Measurements from ENCODE around the gene PDE3A.

Gene PDE3A

DNA sequence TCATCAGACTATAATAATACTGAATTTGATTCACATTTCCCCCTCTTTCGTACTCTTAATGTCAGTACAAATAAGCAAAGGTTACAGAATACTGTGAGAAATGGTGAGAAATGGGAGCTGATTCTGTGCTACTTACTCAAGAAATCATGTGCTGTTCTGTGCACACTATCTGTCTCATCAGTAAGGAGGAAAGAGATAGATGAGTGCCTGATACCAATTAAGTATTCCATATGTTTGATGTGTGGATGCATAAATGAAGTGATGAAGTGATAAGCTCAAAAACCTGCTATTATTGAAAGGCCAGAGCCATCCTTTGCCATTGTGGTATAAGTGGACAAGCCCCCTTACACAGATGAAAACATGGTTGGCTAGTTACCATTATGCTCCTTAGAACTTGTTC is 127.7 kb downstream of the PDE3A start:
- DNase-seq (ENCODE audit: low read depth) = no peak

DNA sequence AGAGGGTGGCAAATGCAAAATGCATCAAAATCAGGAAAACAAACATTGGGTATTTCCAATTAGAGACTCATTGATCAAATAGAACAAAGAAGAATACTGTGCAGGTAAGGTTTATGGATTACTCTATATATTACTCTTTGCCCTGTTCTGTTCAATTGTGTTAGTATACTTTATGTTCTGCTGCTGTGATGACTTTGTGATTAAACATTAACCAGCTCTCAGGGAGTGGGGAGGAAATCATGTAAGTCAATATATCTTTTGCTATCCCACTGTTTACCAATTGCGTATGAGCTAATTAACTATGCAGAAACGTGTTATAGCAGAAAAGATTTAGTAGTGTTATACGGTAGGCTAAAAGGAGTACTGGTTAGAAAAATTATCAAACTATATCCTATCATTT is 129.4 kb downstream of the PDE3A start:
- no peak for DNase-seq (ENCODE audit: low read depth)

GRCh38 chr12:20501958-20502357 is 133.6 kb downstream of the PDE3A start:
- no peak for DNase-seq (ENCODE audit: low read depth)

- no peak for DNase-seq (ENCODE audit: low read depth)
These were observed 135.5 kb downstream of the PDE3A start for GRCh38 chr12:20503858-20504257.

- DNase-seq (ENCODE audit: low read depth) = no peak
These were observed 136.7 kb downstream of the PDE3A start for GRCh38 chr12:20505056-20505455.

DNA sequence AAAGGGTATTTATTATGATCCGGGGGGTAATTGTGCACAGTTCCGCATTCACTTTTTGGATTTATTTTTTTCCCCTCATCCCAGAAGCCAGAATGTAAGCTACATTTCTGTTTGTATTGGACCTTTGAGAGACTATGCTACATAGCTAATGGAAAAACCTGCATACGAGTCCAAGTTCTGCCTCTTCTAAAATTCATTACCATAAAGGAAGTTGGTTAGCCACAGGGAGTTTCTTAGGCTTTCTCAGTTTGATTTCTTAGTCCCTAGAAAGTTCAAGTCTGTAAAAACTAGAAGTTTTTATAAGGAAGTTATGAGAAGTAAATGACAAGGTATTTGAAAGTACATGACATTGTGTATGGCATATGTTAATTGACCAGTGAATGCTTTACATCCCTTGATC is 138.7 kb downstream of the PDE3A start:
- no peak for DNase-seq (ENCODE audit: low read depth)

GRCh38 chr12:20507711-20508110 is 139.4 kb downstream of the PDE3A start:
- no peak for DNase-seq (ENCODE audit: low read depth)

- DNase-seq (ENCODE audit: low read depth) = no peak
These were observed 140.0 kb downstream of the PDE3A start for GRCh38 chr12:20508359-20508758.

DNA sequence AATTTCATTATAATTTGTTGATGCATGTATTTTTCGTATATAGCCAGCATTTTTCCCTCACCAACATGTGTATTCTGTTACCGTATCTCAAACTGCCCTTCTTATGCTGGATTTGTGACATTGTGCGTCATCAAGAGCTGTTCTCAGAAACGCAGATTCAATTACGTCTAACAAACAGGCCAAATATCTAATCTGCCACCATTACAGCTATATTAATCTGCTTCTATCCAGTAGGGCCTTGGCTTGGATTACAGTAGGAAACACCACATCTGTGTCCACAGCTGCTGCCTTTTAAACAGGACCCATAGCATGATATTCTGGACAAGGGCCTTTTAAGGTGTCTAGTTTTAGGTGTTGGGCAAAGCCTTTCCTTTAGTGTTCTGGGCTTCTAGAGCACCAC is 140.6 kb downstream of the PDE3A start:
- DNase-seq (ENCODE audit: low read depth) = no peak

- no peak for DNase-seq (ENCODE audit: low read depth)
These were observed 142.5 kb downstream of the PDE3A start for GRCh38 chr12:20510811-20511210.

GRCh38 chr12:20513189-20513588 is 144.9 kb downstream of the PDE3A start:
- DNase-seq (ENCODE audit: low read depth) = no peak

DNA sequence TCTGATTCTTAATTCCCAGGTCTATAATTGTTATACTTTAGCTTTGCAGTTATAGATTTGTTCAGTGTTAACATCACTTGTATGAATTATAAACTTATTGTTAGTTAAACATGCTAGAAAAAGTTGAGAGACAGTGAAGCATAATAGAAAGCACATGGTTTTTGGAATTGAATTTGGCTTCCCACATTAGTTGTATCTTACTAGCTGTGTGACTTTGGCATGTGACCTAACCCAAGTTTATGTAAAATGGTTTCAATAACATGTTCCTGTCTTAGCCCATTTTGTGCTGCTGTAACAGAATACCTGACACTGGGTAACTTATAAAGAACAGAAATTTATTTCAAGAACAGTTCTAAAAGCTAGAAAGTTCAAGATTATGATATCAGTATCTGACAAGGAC is 146.3 kb downstream of the PDE3A start:
- no peak for DNase-seq (ENCODE audit: low read depth)

DNA sequence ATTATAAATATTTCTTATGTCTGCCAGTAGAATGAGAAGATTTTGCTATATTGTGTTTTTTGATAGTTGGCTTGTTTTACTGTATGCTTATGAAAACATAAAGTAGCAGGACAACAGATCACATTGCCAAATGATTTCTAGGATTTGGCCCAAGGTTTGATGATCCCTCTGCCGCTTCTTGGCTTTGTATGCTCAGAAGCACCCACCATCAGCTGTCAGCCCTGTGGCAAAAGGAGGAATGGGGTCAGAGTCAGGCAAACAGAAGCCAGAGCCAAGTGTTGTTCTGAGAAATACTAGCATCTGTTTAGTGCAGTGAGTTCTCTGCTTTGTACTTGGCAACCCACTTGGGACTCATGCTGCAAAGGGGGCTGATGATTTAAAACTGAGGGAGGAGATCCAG is 152.2 kb downstream of the PDE3A start:
- DNase-seq (ENCODE audit: low read depth) = no peak

DNA sequence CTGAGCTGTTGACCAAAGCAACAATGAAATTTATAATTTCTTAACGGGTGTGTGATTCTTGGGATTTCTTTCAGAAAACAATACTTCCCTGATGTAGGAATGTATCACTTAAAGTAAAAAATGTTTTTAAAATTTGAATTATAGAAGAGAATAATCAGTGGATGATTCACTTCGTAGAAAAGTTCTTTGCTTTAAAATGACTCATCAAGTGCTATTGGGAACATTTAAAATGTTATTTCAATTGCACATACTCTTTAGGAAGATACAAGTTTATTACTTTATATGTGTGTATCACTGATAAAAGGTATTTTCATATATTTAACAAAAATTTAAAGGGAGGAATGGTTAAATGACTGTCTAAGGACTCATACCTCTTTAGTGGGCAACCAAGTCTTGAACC is 155.3 kb downstream of the PDE3A start:
- DNase-seq (ENCODE audit: low read depth) = no peak

- DNase-seq (ENCODE audit: low read depth) = no peak
These were observed 155.8 kb downstream of the PDE3A start for GRCh38 chr12:20524113-20524512.

- no peak for DNase-seq (ENCODE audit: low read depth)
These were observed 156.8 kb downstream of the PDE3A start for GRCh38 chr12:20525064-20525610.

- no peak for DNase-seq (ENCODE audit: low read depth)
These were observed 159.3 kb downstream of the PDE3A start for GRCh38 chr12:20527417-20528163.

DNA sequence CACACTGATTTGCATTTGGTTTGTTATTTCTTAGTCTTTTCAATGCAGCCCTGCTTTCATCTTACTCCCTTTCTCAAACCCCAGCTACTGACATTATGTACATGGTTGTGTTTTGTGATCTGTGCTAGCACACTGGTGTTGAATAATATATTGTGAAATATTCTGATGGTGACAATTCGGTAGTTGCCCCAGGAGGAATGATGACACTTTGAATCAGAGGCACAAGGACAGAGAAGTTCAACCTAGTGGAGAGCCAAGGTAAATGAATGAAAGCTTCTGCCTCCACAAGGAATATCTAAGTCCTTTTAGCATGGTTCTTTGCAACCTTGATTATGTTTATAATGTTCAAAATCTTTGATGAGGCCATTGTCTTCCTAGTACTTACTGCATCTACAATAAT is 159.9 kb downstream of the PDE3A start:
- no peak for DNase-seq (ENCODE audit: low read depth)

- DNase-seq (ENCODE audit: low read depth) = no peak
These were observed 177.9 kb downstream of the PDE3A start for GRCh38 chr12:20546267-20546666.

GRCh38 chr12:20547816-20548575 is 179.7 kb downstream of the PDE3A start:
- no peak for DNase-seq (ENCODE audit: low read depth)

DNA sequence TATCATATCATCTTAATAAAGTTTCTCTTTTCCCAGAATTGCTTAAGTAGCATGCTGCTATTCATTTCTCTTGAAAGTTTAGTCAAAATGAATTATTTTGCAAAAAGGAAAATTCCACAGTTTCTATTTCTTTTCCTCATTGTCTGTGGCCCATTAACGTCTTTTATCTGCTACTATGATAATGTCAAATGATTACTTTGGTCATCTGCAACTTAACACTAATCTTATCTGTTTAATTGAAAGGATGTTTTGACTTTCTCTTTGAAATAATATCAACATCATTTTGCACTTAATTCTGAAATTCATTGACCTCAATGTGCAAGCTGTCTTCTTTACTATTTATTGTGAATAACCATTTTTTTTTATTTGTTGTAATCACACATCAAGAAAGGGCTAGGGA is 180.3 kb downstream of the PDE3A start:
- no peak for DNase-seq (ENCODE audit: low read depth)

- DNase-seq (ENCODE audit: low read depth) = no peak
These were observed 180.9 kb downstream of the PDE3A start for GRCh38 chr12:20549108-20549719.

All from stimulated activated CD8-positive, alpha-beta memory T cell treated with anti-CD3 and anti-CD28 coated beads, Interleukin-12 subunit alpha, Interleukin-12 subunit beta, amount 100 ng/mL, for 1 hour (primary cell).